Prostate gland (tissue), 2 donors: ENCODE measurements around the gene TUBB. TPM values are rescaled to one million over a fixed set of nuclear protein-coding genes. Genes with fewer than 3 reads are reported as not detected.

ENCODE experiments used
- DNase-seq: peaks from one replicate; pipeline ENCODE4 v3.0.0-alpha.2; 2019; ENCODE audit warnings: low spot score
- H3K27ac ChIP-seq, 2 donors: fragments of 200-600 bp; sonication (generic); 2 replicates each; pipeline ENCODE4 v1.5.1; 2017 to 2019
- H3K27me3 ChIP-seq: fragments of 200-600 bp; sonication (generic); replicated peaks from 2 replicates; pipeline ENCODE4 v1.5.1; 2019; ENCODE audit not compliant: insufficient read depth
- H3K36me3 ChIP-seq, 2 donors: fragments of 200-600 bp; sonication (generic); 1 replicate in 1 of 2; 2 replicates in 1 of 2; pipeline versions ENCODE4 v1.5.1 to v1.8.1; 2017 to 2019
- H3K4me1 ChIP-seq: fragments of 200-600 bp; sonication (generic); replicated peaks from 2 replicates; pipeline ENCODE4 v1.5.1; 2019
- H3K4me3 ChIP-seq, 2 donors: fragments of 200-600 bp; sonication (generic); 2 replicates each; pipeline ENCODE4 v1.5.1; 2017 to 2019
- H3K9me3 ChIP-seq: fragments of 200-600 bp; sonication (generic); 2 replicates; pipeline ENCODE4 v1.5.1; 2017
- POLR2A ChIP-seq: fragments of 450-650 bp; IDR thresholded peaks from one replicate; pipeline ENCODE4 v1.6.1; 2016; ENCODE audit warnings: antibody characterized with exemption, mild to moderate bottlenecking
- POLR2AphosphoS5 ChIP-seq: sonication (generic); formaldehyde crosslinking; IDR thresholded peaks from one replicate; pipeline ENCODE4 v1.6.1; 2017; ENCODE audit warnings: antibody characterized with exemption
- WGBS: methylation state at CpG from one replicate; pipeline ENCODE4 v1.1.5; 2018; 5-methylcytosine and 5-hydroxymethylcytosine counted together
- intact Hi-C: fragments of 100-400 bp; cut with DNase I; formaldehyde crosslinking; loops from one replicate; pipeline ENCODE4 v1.14.2; 2022
- total RNA-seq, 2 donors: library from RNA; depleted of rRNA; stranded (reverse); fragments of >200 nt; gene quantifications; one replicate each; pipeline ENCODE4 v1.1.0, GENCODE V29; 2016
- TF ChIP-seq, protein P1 (sequence below), 4 experiments: fragments of 200-600 bp in 2 of 4; fragments of 450-650 bp in 2 of 4; sonication (generic) in 2 of 4; IDR thresholded peaks; 1 replicate in 3 of 4; 2 replicates in 1 of 4; pipeline ENCODE4 v1.5.1; 2016 to 2019; ENCODE audit warnings: antibody characterized with exemption in 4 of 4, mild to moderate bottlenecking in 2 of 4, moderate library complexity in 2 of 4

Gene TUBB
- total RNA-seq, 2 donors from 2014 or later, result 196 to 270 TPM

DNA sequence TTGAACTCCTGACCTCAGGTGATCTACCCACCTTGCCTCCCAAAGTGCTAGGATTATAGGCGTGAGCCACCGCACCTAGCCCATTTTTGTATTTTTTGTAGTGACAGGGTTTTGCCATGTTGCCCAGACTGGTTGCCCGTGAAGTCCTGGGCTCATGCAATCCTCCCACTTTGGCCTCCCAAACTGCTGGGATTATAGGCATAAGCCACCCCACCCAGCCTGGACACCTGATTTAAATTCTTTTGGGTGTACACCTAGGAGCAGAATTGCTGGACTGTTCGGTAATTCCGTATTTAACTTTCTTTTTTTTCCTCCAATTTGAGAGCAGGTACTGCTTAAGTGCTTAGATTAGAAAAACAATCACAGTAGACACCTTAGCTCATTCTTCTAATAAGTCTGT is 23.7 kb upstream of the TUBB start:
- intact Hi-C loops, result no loop called here
- TF ChIP-seq POLR2AphosphoS5, result no peak
- TF ChIP-seq, protein P1, sequence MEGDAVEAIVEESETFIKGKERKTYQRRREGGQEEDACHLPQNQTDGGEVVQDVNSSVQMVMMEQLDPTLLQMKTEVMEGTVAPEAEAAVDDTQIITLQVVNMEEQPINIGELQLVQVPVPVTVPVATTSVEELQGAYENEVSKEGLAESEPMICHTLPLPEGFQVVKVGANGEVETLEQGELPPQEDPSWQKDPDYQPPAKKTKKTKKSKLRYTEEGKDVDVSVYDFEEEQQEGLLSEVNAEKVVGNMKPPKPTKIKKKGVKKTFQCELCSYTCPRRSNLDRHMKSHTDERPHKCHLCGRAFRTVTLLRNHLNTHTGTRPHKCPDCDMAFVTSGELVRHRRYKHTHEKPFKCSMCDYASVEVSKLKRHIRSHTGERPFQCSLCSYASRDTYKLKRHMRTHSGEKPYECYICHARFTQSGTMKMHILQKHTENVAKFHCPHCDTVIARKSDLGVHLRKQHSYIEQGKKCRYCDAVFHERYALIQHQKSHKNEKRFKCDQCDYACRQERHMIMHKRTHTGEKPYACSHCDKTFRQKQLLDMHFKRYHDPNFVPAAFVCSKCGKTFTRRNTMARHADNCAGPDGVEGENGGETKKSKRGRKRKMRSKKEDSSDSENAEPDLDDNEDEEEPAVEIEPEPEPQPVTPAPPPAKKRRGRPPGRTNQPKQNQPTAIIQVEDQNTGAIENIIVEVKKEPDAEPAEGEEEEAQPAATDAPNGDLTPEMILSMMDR (IDR thresholded peaks at IDR 0.05), result no peak
- no peak for TF ChIP-seq POLR2A
- Histone ChIP-seq H3K4me1 (no peaks in the 10 kb centered on the region), H3K36me3 (no peaks in the 10 kb centered on the region), H3K9me3 (no peaks in the 10 kb centered on the region), H3K27ac (no peak overlapping the region), H3K27me3 (no peaks in the 10 kb centered on the region), H3K4me3 (no peak overlapping the region)
- no peak for DNase-seq
- WGBS, result 91% methylated on average over 5 of the region's 5 CpGs

GRCh38 chr6:30700340-30700739 is 19.8 kb upstream of the TUBB start:
- TF ChIP-seq POLR2AphosphoS5 (no peak), POLR2A (no peak)
- TF ChIP-seq, protein P1 (IDR thresholded peaks at IDR 0.05), result no peak

GRCh38 chr6:30703011-30703410 is 17.1 kb upstream of the TUBB start:
- Histone ChIP-seq H3K4me3 (no peak overlapping the region), H3K27ac (no peak overlapping the region), H3K9me3 (no peaks in the 10 kb centered on the region), H3K36me3 (no peaks in the 10 kb centered on the region), H3K27me3 (no peaks in the 10 kb centered on the region), H3K4me1 (no peaks in the 10 kb centered on the region)
- TF ChIP-seq POLR2A (no peak), POLR2AphosphoS5 (no peak)
- TF ChIP-seq, protein P1 (IDR thresholded peaks at IDR 0.05), result no peak
- no peak for DNase-seq
- intact Hi-C loops, result no loop called here
- 93% methylated on average over 10 of the region's 10 CpGs for WGBS

More at GRCh38 chr6:30700340-30700739, 19.8 kb upstream of the TUBB start:
- Histone ChIP-seq H3K4me3 (no peak overlapping the region), H3K9me3 (no peaks in the 10 kb centered on the region), H3K36me3 (no peaks in the 10 kb centered on the region), H3K4me1 (no peaks in the 10 kb centered on the region), H3K27me3 (no peaks in the 10 kb centered on the region), H3K27ac (no peak overlapping the region)
- 64% methylated on average over 4 of the region's 4 CpGs for WGBS
- no peak for DNase-seq
- intact Hi-C loops, result no loop called here

GRCh38 chr6:30703821-30704220 is 16.3 kb upstream of the TUBB start:
- no peak for TF ChIP-seq POLR2A
- TF ChIP-seq POLR2AphosphoS5, result no peak
- TF ChIP-seq, protein P1 (IDR thresholded peaks at IDR 0.05), result no peak
- no peaks in the 10 kb centered on the region for H3K27me3 ChIP-seq
- no peak overlapping the region for H3K27ac ChIP-seq
- no peaks in the 10 kb centered on the region for H3K4me1 ChIP-seq
- H3K4me3 ChIP-seq, result no peak overlapping the region
- H3K9me3 ChIP-seq, result no peaks in the 10 kb centered on the region
- no peaks in the 10 kb centered on the region for H3K36me3 ChIP-seq
- WGBS, result 100% methylated on average over 4 of the region's 4 CpGs
- no peak for DNase-seq
- intact Hi-C loops, result no loop called here

GRCh38 chr6:30705620-30706019 is 14.5 kb upstream of the TUBB start:
- no peak for DNase-seq
- H3K36me3 ChIP-seq, result no peaks in the 10 kb centered on the region
- H3K27me3 ChIP-seq, result no peaks in the 10 kb centered on the region
- no peak overlapping the region for H3K27ac ChIP-seq
- intact Hi-C loops, result no loop called here
- 95% methylated on average over 4 of the region's 4 CpGs for WGBS
- H3K4me3 ChIP-seq, result no peak overlapping the region
- no peaks in the 10 kb centered on the region for H3K9me3 ChIP-seq
- TF ChIP-seq POLR2A (no peak), POLR2AphosphoS5 (no peak)
- TF ChIP-seq, protein P1 (IDR thresholded peaks at IDR 0.05), result no peak
- H3K4me1 ChIP-seq, result no peaks in the 10 kb centered on the region
